Activated CD8-positive, alpha-beta memory T cell treated with anti-CD3 and anti-CD28 coated beads, Interleukin-2, amount 10 ng/mL, durations not matched to agents 7 days and 5 days (primary cell): ENCODE measurements around the gene GAS7. TPM values are rescaled to one million over a fixed set of nuclear protein-coding genes. Genes with fewer than 3 reads are reported as not detected.
"Not testable (repeated sequence)": the region's sequence is repeated elsewhere in the genome, so short reads cannot be mapped to it uniquely, and the experiment has no call there.

Experiments
- ATAC-seq: fragments of 150-1000 bp; cut with Tn5 transposase; one replicate; pipeline ENCODE4 v1.10.0; 2021; ENCODE audit warnings: moderate library complexity
- CTCF ChIA-PET: fragments of 350-600 bp; sonication (Branson Sonifier 250); formaldehyde crosslinking; loops from one replicate; lab custom pipeline; 2021; ENCODE audit warnings: antibody characterized with exemption; lab: Charles Lee
- DNase-seq: peaks from one replicate; pipeline ENCODE4 v3.0.0-alpha.2; 2020
- H3K27ac Mint-ChIP-seq: one replicate; pipeline ENCODE4 v1.8.0; 2021; ENCODE audit warnings: mild to moderate bottlenecking, mixed read lengths
- H3K27me3 Mint-ChIP-seq: one replicate; pipeline ENCODE4 v1.8.0; 2021; ENCODE audit warnings: mixed read lengths
- H3K36me3 Mint-ChIP-seq: one replicate; pipeline ENCODE4 v1.8.0; 2021; ENCODE audit warnings: mild to moderate bottlenecking, mixed read lengths
- H3K4me1 Mint-ChIP-seq: one replicate; pipeline ENCODE4 v1.8.0; 2021; ENCODE audit warnings: mixed read lengths
- H3K4me3 Mint-ChIP-seq: one replicate; pipeline ENCODE4 v1.8.0; 2021; ENCODE audit warnings: mild to moderate bottlenecking, moderate library complexity, mixed read lengths
- H3K9me3 Mint-ChIP-seq: one replicate; pipeline ENCODE4 v1.8.0; 2022; ENCODE audit warnings: low read depth, mixed read lengths
- total RNA-seq, 2 experiments: library from RNA; stranded (reverse); gene quantifications; one replicate each; pipeline ENCODE4 v1.2.3, GENCODE V29; 2021

Gene GAS7
- total RNA-seq, 2 experiments from 2014 or later = 0.53 to 2.1 TPM

- CTCF ChIA-PET = no interaction called here
- ATAC-seq (no peak), DNase-seq (no peak)
- no peaks in the 10 kb centered on the region for H3K9me3 Mint-ChIP-seq
- no peak overlapping the region for H3K27ac Mint-ChIP-seq
- no peaks in the 10 kb centered on the region for H3K36me3 Mint-ChIP-seq
- H3K27me3 Mint-ChIP-seq = no peaks in the 10 kb centered on the region
- no peaks in the 10 kb centered on the region for H3K4me1 Mint-ChIP-seq
- no peak overlapping the region for H3K4me3 Mint-ChIP-seq
Measured at GRCh38 chr17:9929871-9930270, 268.5 kb downstream of the GAS7 start.

DNA sequence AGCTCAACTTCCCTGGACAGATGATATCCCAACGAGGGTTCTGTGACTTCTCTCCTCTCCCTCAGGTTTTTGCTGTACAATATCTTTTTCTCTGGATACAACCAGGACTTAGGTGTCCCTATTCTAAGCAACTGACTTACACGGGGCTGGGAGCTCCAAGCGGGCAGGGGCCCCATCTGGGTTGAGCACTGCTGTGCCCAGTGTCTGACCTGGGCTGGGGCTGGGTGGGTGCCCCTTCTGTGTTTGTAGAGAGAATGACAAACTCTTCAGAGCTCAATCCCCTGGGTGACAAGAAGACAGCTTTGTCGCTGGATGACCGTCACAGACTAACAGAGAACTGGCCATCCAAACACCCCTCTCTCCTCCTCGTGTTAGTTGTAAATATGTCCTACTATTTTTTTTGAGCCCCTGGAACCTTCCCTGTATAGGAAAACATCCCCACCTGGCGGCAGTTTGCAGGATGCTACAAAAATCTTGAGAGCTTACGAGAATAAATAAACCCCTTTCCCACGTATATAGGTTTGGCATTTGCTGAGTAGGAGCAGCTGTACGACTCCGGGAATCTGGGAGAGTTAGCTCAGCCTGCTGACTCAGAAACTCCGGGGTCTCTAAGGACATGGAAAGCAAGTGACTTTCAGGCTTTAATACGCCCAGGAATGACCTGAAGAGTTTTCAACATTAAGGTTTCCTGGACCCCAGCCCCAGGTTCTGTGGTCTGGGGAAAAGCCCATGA, 269.6 kb downstream of the GAS7 start:
- CTCF ChIA-PET = no interaction called here

GRCh38 chr17:9926150-9926804, 272.1 kb downstream of the GAS7 start:
- H3K4me1 Mint-ChIP-seq = no peaks in the 10 kb centered on the region
- CTCF ChIA-PET = interaction anchor here (0.6 to 1.2 kb wide), 2 partner anchors 175 to 691 kb away, joined by 4 read pairs; no protein-coding TSS in a partner anchor
- DNase-seq (no peak), ATAC-seq (no peak)
- no peak overlapping the region for H3K27ac Mint-ChIP-seq
- H3K9me3 Mint-ChIP-seq = no peaks in the 10 kb centered on the region
- H3K27me3 Mint-ChIP-seq = no peaks in the 10 kb centered on the region
- H3K36me3 Mint-ChIP-seq = no peaks in the 10 kb centered on the region
- H3K4me3 Mint-ChIP-seq = no peak overlapping the region

More for the DNA sequence above, 269.6 kb downstream of the GAS7 start:
- Mint-ChIP-seq H3K4me3 (no peak overlapping the region), H3K36me3 (no peaks in the 10 kb centered on the region), H3K27me3 (no peaks in the 10 kb centered on the region), H3K4me1 (no peaks in the 10 kb centered on the region), H3K27ac (no peak overlapping the region), H3K9me3 (no peaks in the 10 kb centered on the region)
- no peak for DNase-seq
- no peak for ATAC-seq

DNA sequence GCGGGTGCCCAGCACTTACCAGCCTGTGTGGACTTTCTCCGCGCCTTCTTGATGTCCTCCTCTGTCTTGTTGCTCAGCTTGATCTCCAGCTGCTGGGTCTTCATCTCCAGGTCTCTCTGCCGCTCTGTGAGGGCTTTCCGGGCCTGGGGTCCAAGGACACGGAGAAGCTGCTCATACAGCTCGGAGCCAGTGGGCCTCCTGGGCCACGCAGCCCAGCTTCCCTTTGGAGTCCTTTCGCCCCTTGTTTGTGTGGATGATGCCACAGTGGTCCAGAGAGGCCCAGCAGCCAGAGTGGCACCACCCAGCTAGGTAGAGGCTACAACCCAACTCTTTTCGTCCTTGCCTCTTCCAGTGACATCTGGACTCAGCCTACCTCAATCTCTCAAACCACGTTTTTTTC, 272.9 kb downstream of the GAS7 start:
- CTCF ChIA-PET = interaction anchor here (0.6 to 2.1 kb wide), 8 partner anchors 9 to 692 kb away, joined by 3 to 19 read pairs (median 4); no protein-coding TSS in a partner anchor
- Mint-ChIP-seq H3K9me3 (no peaks in the 10 kb centered on the region), H3K4me3 (no peak overlapping the region), H3K36me3 (no peaks in the 10 kb centered on the region), H3K4me1 (no peaks in the 10 kb centered on the region), H3K27ac (no peak overlapping the region), H3K27me3 (no peaks in the 10 kb centered on the region)
- DNase-seq (no peak), ATAC-seq (no peak)

DNA sequence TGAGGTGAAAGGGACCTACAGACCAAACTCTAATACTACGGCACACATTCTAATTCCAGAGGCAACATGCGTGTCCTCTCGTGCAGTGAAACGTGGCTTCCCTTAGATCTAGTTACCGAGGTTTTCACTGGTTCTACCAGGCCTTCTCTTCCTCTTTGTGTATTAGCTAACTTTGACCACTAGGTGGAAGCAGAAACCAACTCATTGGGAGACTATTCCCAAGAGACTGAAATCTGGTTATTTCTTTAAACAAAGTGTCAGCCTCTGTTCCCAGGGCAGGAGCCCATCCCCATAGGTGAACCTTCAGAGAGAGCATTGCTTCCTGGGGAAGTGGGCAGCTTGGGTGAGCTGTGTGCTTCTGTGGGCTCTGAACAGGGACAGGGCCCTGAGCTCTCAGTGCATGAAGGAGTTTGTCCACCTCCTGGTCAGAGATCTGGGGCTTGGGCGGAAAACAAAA, 273.6 kb downstream of the GAS7 start:
- no peaks in the 10 kb centered on the region for H3K36me3 Mint-ChIP-seq
- ATAC-seq (peak; percentile 60), DNase-seq (no peak)
- H3K4me3 Mint-ChIP-seq = no peak overlapping the region
- no peaks in the 10 kb centered on the region for H3K4me1 Mint-ChIP-seq
- H3K27ac Mint-ChIP-seq = no peak overlapping the region
- H3K27me3 Mint-ChIP-seq = no peaks in the 10 kb centered on the region
- no peaks in the 10 kb centered on the region for H3K9me3 Mint-ChIP-seq
- CTCF ChIA-PET = interaction anchor here (0.6 to 2.1 kb wide), 14 partner anchors 10 to 695 kb away, joined by 3 to 19 read pairs (median 3); no protein-coding TSS in a partner anchor

DNA sequence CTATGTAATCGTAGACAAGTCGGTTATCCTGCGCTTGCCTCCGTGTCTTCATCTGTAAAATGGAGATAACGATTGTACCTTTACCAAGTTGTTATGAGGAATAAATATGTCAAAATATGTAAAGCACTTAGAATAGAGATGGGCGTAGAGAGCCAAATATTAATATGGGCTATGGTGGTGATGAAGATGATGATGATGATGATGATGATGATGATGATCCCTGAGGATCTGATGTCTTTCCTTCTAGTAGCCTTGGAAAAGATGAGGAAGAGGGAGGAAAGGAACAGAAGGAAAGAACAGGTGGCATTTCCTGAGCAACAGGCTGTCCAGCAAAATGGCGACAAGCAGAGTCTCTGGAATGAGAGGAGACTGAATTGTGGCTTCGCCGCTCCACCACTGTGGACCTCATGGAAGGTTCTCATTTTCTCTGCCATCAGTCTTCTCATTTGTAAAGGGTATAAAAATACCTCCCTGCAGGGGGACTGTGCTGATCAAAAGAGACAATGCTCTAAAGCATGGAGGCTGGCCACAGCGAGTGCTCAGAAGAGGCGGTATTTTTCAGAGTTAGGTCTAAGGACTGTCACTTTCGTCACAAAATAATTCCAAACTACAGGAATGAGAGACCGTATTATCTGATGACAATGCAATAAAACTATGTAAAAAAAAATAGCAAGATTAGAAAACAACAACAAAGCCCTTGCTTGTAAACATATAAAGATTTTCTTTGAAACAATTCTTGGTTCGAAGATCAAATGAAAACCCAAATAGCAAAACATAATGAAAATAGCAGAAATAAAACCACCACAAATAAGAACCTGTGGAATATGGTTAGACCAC, 276.2 kb downstream of the GAS7 start:
- CTCF ChIA-PET = no interaction called here
- H3K27me3 Mint-ChIP-seq = no peaks in the 10 kb centered on the region
- no peaks in the 10 kb centered on the region for H3K9me3 Mint-ChIP-seq
- no peak overlapping the region for H3K4me3 Mint-ChIP-seq
- DNase-seq (no peak), ATAC-seq (no peak)
- H3K36me3 Mint-ChIP-seq = no peaks in the 10 kb centered on the region
- no peaks in the 10 kb centered on the region for H3K4me1 Mint-ChIP-seq
- H3K27ac Mint-ChIP-seq = no peak overlapping the region

GRCh38 chr17:9921216-9921615, 277.2 kb downstream of the GAS7 start:
- H3K36me3 Mint-ChIP-seq, DNase-seq, H3K4me1 Mint-ChIP-seq, CTCF ChIA-PET, ATAC-seq, H3K4me3 Mint-ChIP-seq, H3K9me3 Mint-ChIP-seq, H3K27ac Mint-ChIP-seq, H3K27me3 Mint-ChIP-seq: not testable (repeated sequence)

GRCh38 chr17:9918804-9919352, 279.5 kb downstream of the GAS7 start:
- Mint-ChIP-seq H3K36me3 (no peaks in the 10 kb centered on the region), H3K4me1 (no peaks in the 10 kb centered on the region), H3K27ac (no peak overlapping the region), H3K4me3 (no peak overlapping the region), H3K27me3 (no peaks in the 10 kb centered on the region), H3K9me3 (no peaks in the 10 kb centered on the region)
- DNase-seq = no peak
- CTCF ChIA-PET = no interaction called here
- ATAC-seq = no peak

- CTCF ChIA-PET = no interaction called here
- ATAC-seq = no peak
- no peaks in the 10 kb centered on the region for H3K4me1 Mint-ChIP-seq
Measured at GRCh38 chr17:9918352-9918751, 280.1 kb downstream of the GAS7 start.

GRCh38 chr17:9917801-9918200, 280.6 kb downstream of the GAS7 start:
- Mint-ChIP-seq H3K4me1 (no peaks in the 10 kb centered on the region), H3K27ac (no peak overlapping the region), H3K36me3 (no peaks in the 10 kb centered on the region), H3K9me3 (no peaks in the 10 kb centered on the region), H3K4me3 (no peak overlapping the region), H3K27me3 (no peaks in the 10 kb centered on the region)
- DNase-seq = no peak
- no peak for ATAC-seq
- CTCF ChIA-PET = no interaction called here

More at GRCh38 chr17:9918352-9918751, 280.1 kb downstream of the GAS7 start:
- no peak for DNase-seq
- no peaks in the 10 kb centered on the region for H3K27me3 Mint-ChIP-seq
- no peaks in the 10 kb centered on the region for H3K36me3 Mint-ChIP-seq
- no peak overlapping the region for H3K4me3 Mint-ChIP-seq
- H3K9me3 Mint-ChIP-seq = no peaks in the 10 kb centered on the region
- no peak overlapping the region for H3K27ac Mint-ChIP-seq

GRCh38 chr17:9917131-9917530, 281.3 kb downstream of the GAS7 start:
- ATAC-seq (no peak), DNase-seq (no peak)
- CTCF ChIA-PET = no interaction called here
- H3K27ac Mint-ChIP-seq = no peak overlapping the region
- no peaks in the 10 kb centered on the region for H3K9me3 Mint-ChIP-seq
- no peaks in the 10 kb centered on the region for H3K27me3 Mint-ChIP-seq
- no peaks in the 10 kb centered on the region for H3K36me3 Mint-ChIP-seq
- H3K4me3 Mint-ChIP-seq = no peak overlapping the region
- no peaks in the 10 kb centered on the region for H3K4me1 Mint-ChIP-seq

GRCh38 chr17:9916108-9916507, 282.3 kb downstream of the GAS7 start:
- H3K4me3 Mint-ChIP-seq = no peak overlapping the region
- no peaks in the 10 kb centered on the region for H3K4me1 Mint-ChIP-seq
- CTCF ChIA-PET = no interaction called here
- no peaks in the 10 kb centered on the region for H3K9me3 Mint-ChIP-seq
- no peaks in the 10 kb centered on the region for H3K27me3 Mint-ChIP-seq
- H3K36me3 Mint-ChIP-seq = no peaks in the 10 kb centered on the region
- no peak for ATAC-seq
- H3K27ac Mint-ChIP-seq = no peak overlapping the region
- no peak for DNase-seq

DNA sequence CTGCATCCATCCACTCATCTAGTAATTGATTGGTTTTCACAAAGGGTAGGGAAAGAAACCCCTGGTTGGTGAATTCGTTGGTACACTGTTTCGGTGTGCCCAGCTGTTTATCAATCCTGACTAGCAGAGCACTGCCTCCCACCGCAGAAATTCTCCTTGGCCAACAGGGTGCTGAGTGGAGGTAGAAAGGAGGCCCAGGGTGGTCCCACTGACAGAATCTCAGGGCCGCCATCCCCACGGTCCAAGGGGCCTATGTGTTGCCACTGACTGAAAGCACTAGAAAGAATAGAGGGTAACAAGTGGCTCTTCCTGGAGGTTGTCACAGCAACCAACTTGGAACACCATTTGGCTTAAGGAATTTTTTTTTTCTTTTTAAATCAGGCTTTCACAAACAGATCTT, 284.9 kb downstream of the GAS7 start:
- ATAC-seq (no peak), DNase-seq (no peak)
- no peaks in the 10 kb centered on the region for H3K9me3 Mint-ChIP-seq
- H3K36me3 Mint-ChIP-seq = no peaks in the 10 kb centered on the region
- H3K27ac Mint-ChIP-seq = no peak overlapping the region
- H3K4me3 Mint-ChIP-seq = no peak overlapping the region
- CTCF ChIA-PET = no interaction called here
- no peaks in the 10 kb centered on the region for H3K27me3 Mint-ChIP-seq
- H3K4me1 Mint-ChIP-seq = no peaks in the 10 kb centered on the region
